PC-3 (cell line): ENCODE data around the gene TROAP.

Experiments used
- EZH2phosphoT487 ChIP-seq: fragments of 300-600 bp; sonication (generic); IDR thresholded peaks from 2 replicates; pipeline ENCODE4 v1.6.1; 2018; ENCODE audit warnings: mild to moderate bottlenecking, antibody characterized with exemption, low read length, borderline replicate concordance
- TF ChIP-seq, protein P1 (sequence below): fragments of 300-600 bp; sonication (generic); conservative IDR thresholded peaks from 2 replicates; pipeline ENCODE4 v1.5.1; 2017; ENCODE audit warnings: antibody characterized with exemption, low read depth, mild to moderate bottlenecking, low read length

GRCh38 chr12:49364989-49365388 lies 41.9 kb downstream of the TROAP start:
- TF ChIP-seq, protein P1, sequence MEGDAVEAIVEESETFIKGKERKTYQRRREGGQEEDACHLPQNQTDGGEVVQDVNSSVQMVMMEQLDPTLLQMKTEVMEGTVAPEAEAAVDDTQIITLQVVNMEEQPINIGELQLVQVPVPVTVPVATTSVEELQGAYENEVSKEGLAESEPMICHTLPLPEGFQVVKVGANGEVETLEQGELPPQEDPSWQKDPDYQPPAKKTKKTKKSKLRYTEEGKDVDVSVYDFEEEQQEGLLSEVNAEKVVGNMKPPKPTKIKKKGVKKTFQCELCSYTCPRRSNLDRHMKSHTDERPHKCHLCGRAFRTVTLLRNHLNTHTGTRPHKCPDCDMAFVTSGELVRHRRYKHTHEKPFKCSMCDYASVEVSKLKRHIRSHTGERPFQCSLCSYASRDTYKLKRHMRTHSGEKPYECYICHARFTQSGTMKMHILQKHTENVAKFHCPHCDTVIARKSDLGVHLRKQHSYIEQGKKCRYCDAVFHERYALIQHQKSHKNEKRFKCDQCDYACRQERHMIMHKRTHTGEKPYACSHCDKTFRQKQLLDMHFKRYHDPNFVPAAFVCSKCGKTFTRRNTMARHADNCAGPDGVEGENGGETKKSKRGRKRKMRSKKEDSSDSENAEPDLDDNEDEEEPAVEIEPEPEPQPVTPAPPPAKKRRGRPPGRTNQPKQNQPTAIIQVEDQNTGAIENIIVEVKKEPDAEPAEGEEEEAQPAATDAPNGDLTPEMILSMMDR = no peak
- TF ChIP-seq EZH2phosphoT487 = no peak
